SK-N-SH treated with all-trans-retinoic acid at 6 μM for 48 hours (cell line): Measurements from ENCODE around the gene PIP4K2C.

ENCODE experiments used
- ATAC-seq: fragments of 200-7000 bp; cut with Tn5 transposase; 3 replicates; pipeline ENCODE4 v1.9.1; 2020; ENCODE audit warnings: mild to moderate bottlenecking, moderate library complexity
- ARNTL ChIP-seq: fragments of 450-650 bp; formaldehyde crosslinking; IDR thresholded peaks from 2 replicates; pipeline ENCODE4 v1.5.0; 2020; ENCODE audit warnings: low read depth, mild to moderate bottlenecking, moderate library complexity, borderline replicate concordance
- BACH2 ChIP-seq: fragments of 250-450 bp; sonication (Bioruptor Pico); IDR thresholded peaks from 2 replicates; pipeline ENCODE4 v1.9.0; 2021; ENCODE audit warnings: mild to moderate bottlenecking, borderline replicate concordance
- CSDC2 ChIP-seq: fragments of 250-450 bp; sonication (Bioruptor Pico); IDR thresholded peaks from 2 replicates; pipeline ENCODE4 v1.5.0; 2020; ENCODE audit warnings: mild to moderate bottlenecking, moderate library complexity
- ESRRG ChIP-seq: fragments of 250-450 bp; sonication (Bioruptor Pico); IDR thresholded peaks from 2 replicates; pipeline ENCODE4 v1.6.1; 2021; ENCODE audit warnings: mild to moderate bottlenecking
- GLIS3 ChIP-seq: fragments of 250-450 bp; sonication (Bioruptor Pico); IDR thresholded peaks from 2 replicates; pipeline ENCODE4 v1.5.0; 2020; ENCODE audit warnings: mild to moderate bottlenecking, moderate library complexity
- ISL1 ChIP-seq: fragments of 250-450 bp; sonication (Bioruptor Pico); IDR thresholded peaks from 2 replicates; pipeline ENCODE4 v2.1.2; 2022; ENCODE audit warnings: mild to moderate bottlenecking, moderate library complexity
- OSR1 ChIP-seq: fragments of 250-450 bp; sonication (Bioruptor Pico); IDR thresholded peaks from 2 replicates; pipeline ENCODE4 v1.8.0; 2022; ENCODE audit warnings: moderate library complexity, mild to moderate bottlenecking, inconsistent platforms
- RARB ChIP-seq: fragments of 250-450 bp; sonication (Bioruptor Pico); IDR thresholded peaks from 2 replicates; pipeline ENCODE4 v1.8.0; 2021; ENCODE audit warnings: mild to moderate bottlenecking, moderate library complexity
- SNAI2 ChIP-seq: fragments of 250-450 bp; sonication (Bioruptor Pico); IDR thresholded peaks from 2 replicates; pipeline ENCODE4 v1.5.0; 2020; ENCODE audit warnings: mild to moderate bottlenecking, moderate library complexity
- TCF4 ChIP-seq: fragments of 250-450 bp; sonication (Bioruptor Pico); IDR thresholded peaks from 2 replicates; pipeline ENCODE4 v1.8.0; 2021; ENCODE audit warnings: mild to moderate bottlenecking, moderate library complexity, borderline replicate concordance
- TOX ChIP-seq: fragments of 250-450 bp; sonication (Bioruptor Pico); IDR thresholded peaks from 2 replicates; pipeline ENCODE4 v1.8.0; 2021; ENCODE audit warnings: mild to moderate bottlenecking, moderate library complexity, borderline replicate concordance
- ZC3H10 ChIP-seq: fragments of 250-450 bp; sonication (Bioruptor Pico); IDR thresholded peaks from 2 replicates; pipeline ENCODE4 v1.5.1; 2021; ENCODE audit warnings: mild to moderate bottlenecking, moderate library complexity
- ZFP30 ChIP-seq: fragments of 450-650 bp; formaldehyde crosslinking; IDR thresholded peaks from 2 replicates; pipeline ENCODE4 v1.5.0; 2022; ENCODE audit warnings: mild to moderate bottlenecking, moderate library complexity
- ZNF565 ChIP-seq: fragments of 450-650 bp; formaldehyde crosslinking; conservative IDR thresholded peaks from 2 replicates; pipeline ENCODE4 v1.5.0; 2020; ENCODE audit warnings: low read depth, mild to moderate bottlenecking, moderate library complexity
- ZNF70 ChIP-seq: fragments of 450-650 bp; formaldehyde crosslinking; IDR thresholded peaks from 2 replicates; pipeline ENCODE4 v1.5.0; 2020; ENCODE audit warnings: mild to moderate bottlenecking, moderate library complexity
- ZNF8 ChIP-seq: fragments of 450-650 bp; formaldehyde crosslinking; IDR thresholded peaks from 2 replicates; pipeline ENCODE4 v1.5.0; 2020; ENCODE audit warnings: mild to moderate bottlenecking, moderate library complexity
- TF ChIP-seq, protein P1 (sequence below): fragments of 250-450 bp; sonication (Bioruptor Pico); IDR thresholded peaks from 2 replicates; pipeline ENCODE4 v1.5.1; 2020; ENCODE audit warnings: low read depth, mild to moderate bottlenecking, moderate library complexity
- TF ChIP-seq, protein P2 (sequence below): fragments of 250-450 bp; sonication (Bioruptor Pico); IDR thresholded peaks from 2 replicates; pipeline ENCODE4 v1.8.0; 2020; ENCODE audit warnings: mild to moderate bottlenecking, moderate library complexity, borderline replicate concordance
- TF ChIP-seq, protein P3 (sequence below): fragments of 250-450 bp; sonication (Bioruptor Pico); IDR thresholded peaks from 2 replicates; pipeline ENCODE4 v1.8.0; 2021; ENCODE audit warnings: low read depth, mild to moderate bottlenecking, moderate library complexity, borderline replicate concordance
- TF ChIP-seq, protein P4 (sequence below): fragments of 250-450 bp; sonication (Bioruptor Pico); IDR thresholded peaks from 2 replicates; pipeline ENCODE4 v1.5.1; 2021; ENCODE audit warnings: mild to moderate bottlenecking, moderate library complexity

Gene PIP4K2C

DNA sequence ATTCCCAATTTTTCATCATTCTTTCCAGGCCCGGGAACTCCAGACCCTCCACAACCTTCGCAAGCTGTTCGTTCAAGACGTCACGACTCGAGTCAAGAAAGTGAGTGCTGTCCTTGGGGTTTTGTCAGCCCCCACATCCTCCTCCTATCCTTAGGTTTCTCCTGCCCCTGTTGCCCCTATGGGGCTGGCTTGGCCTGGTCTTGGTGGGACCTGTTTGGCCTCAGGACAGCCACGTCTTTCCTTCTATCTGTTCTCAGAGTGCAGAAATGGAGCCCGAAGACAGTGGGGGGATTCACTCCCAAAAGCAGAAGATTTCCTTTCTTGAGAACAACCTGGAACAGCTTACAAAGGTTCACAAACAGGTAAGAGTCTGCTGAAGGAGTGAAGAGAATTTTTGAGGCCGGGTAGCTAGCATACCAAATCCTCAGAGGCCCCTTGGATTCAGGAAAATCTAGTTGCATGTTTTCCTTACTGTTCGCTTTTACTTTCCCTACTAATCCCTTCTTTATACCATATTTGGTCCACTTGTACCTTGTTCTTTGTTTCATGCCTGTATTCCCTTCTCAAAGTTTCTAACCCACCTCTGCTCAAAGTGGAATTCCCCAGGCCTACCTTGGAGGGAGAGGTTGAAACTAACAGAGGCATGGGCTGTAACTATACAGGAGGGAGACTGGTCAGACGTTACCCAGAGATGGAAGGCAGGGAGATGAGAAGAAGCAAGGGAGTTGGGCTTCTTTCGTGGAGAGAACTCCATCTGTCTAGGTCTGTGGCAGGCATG lies 12.8 kb upstream of the PIP4K2C start:
- no peak for ATAC-seq
- TF ChIP-seq ZFP30 (no peak), RARB (no peak), CSDC2 (no peak), TCF4 (CRISPR knock-in tag) (no peak), ZNF8 (CRISPR knock-in tag) (no peak), TOX (CRISPR knock-in tag) (no peak), ESRRG (CRISPR knock-in tag) (no peak), ZNF565 (no peak), SNAI2 (CRISPR knock-in tag) (no peak), GLIS3 (no peak), ARNTL (no peak), ZNF70 (CRISPR knock-in tag) (no peak)
- TF ChIP-seq, protein P1, sequence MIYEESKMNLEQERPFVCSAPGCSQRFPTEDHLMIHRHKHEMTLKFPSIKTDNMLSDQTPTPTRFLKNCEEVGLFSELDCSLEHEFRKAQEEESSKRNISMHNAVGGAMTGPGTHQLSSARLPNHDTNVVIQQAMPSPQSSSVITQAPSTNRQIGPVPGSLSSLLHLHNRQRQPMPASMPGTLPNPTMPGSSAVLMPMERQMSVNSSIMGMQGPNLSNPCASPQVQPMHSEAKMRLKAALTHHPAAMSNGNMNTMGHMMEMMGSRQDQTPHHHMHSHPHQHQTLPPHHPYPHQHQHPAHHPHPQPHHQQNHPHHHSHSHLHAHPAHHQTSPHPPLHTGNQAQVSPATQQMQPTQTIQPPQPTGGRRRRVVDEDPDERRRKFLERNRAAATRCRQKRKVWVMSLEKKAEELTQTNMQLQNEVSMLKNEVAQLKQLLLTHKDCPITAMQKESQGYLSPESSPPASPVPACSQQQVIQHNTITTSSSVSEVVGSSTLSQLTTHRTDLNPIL (CRISPR knock-in tag) = no peak
- TF ChIP-seq, protein P2, sequence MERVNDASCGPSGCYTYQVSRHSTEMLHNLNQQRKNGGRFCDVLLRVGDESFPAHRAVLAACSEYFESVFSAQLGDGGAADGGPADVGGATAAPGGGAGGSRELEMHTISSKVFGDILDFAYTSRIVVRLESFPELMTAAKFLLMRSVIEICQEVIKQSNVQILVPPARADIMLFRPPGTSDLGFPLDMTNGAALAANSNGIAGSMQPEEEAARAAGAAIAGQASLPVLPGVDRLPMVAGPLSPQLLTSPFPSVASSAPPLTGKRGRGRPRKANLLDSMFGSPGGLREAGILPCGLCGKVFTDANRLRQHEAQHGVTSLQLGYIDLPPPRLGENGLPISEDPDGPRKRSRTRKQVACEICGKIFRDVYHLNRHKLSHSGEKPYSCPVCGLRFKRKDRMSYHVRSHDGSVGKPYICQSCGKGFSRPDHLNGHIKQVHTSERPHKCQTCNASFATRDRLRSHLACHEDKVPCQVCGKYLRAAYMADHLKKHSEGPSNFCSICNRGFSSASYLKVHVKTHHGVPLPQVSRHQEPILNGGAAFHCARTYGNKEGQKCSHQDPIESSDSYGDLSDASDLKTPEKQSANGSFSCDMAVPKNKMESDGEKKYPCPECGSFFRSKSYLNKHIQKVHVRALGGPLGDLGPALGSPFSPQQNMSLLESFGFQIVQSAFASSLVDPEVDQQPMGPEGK (CRISPR knock-in tag) = no peak

DNA sequence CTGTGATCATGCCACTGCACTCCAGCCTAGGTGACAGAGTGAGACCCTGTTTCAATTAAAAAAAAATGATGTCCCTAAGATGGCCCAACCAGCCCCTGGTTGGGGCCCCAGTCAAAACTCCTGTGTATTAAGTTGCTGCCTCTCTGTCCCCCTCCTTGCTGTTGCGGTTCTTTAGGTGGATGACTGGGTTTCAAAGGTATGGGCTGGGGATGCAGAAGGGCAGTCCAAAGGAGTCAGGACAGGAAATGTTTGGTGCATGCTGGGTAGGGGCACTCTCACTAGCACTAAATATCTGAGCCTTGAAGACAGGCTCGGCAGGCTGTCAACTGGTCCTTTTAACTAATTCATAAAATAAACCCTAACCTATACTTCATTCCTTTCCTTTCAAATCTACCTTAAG lies 12.0 kb upstream of the PIP4K2C start:
- TF ChIP-seq, protein P1 (CRISPR knock-in tag) = no peak
- no peak for TF ChIP-seq ISL1 (CRISPR knock-in tag)
- no peak for TF ChIP-seq BACH2 (CRISPR knock-in tag)
- TF ChIP-seq, protein P2 (CRISPR knock-in tag) = no peak
- TF ChIP-seq TOX (CRISPR knock-in tag) = no peak
- TF ChIP-seq ZC3H10 (CRISPR knock-in tag) = no peak
- TF ChIP-seq, protein P3, sequence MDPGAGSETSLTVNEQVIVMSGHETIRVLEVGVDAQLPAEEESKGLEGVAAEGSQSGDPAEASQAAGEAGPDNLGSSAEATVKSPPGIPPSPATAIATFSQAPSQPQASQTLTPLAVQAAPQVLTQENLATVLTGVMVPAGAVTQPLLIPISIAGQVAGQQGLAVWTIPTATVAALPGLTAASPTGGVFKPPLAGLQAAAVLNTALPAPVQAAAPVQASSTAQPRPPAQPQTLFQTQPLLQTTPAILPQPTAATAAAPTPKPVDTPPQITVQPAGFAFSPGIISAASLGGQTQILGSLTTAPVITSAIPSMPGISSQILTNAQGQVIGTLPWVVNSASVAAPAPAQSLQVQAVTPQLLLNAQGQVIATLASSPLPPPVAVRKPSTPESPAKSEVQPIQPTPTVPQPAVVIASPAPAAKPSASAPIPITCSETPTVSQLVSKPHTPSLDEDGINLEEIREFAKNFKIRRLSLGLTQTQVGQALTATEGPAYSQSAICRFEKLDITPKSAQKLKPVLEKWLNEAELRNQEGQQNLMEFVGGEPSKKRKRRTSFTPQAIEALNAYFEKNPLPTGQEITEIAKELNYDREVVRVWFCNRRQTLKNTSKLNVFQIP (CRISPR knock-in tag) = no peak
- no peak for TF ChIP-seq ARNTL
- no peak for TF ChIP-seq ZNF8 (CRISPR knock-in tag)
- TF ChIP-seq SNAI2 (CRISPR knock-in tag) = no peak
- no peak for TF ChIP-seq RARB
- no peak for TF ChIP-seq ZNF70 (CRISPR knock-in tag)
- no peak for TF ChIP-seq OSR1
- no peak for TF ChIP-seq CSDC2
- TF ChIP-seq, protein P4, sequence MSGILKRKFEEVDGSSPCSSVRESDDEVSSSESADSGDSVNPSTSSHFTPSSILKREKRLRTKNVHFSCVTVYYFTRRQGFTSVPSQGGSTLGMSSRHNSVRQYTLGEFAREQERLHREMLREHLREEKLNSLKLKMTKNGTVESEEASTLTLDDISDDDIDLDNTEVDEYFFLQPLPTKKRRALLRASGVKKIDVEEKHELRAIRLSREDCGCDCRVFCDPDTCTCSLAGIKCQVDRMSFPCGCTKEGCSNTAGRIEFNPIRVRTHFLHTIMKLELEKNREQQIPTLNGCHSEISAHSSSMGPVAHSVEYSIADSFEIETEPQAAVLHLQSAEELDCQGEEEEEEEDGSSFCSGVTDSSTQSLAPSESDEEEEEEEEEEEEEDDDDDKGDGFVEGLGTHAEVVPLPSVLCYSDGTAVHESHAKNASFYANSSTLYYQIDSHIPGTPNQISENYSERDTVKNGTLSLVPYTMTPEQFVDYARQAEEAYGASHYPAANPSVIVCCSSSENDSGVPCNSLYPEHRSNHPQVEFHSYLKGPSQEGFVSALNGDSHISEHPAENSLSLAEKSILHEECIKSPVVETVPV (CRISPR knock-in tag) = no peak
- no peak for TF ChIP-seq ZNF565
- ATAC-seq = no peak
